PFSK-1 (cell line): ENCODE measurements around the gene FBXO21.

Source experiments
- FOXP2 ChIP-seq: optimal IDR thresholded peaks from 2 replicates; pipeline ENCODE3; 2011; ENCODE audit warnings: borderline replicate concordance, control low read depth, inconsistent platforms; ENCODE audit not compliant: insufficient read depth; ENCODE audit errors: extremely low read length, extremely low read depth
- POLR2AphosphoS5 ChIP-seq: IDR thresholded peaks from 2 replicates; pipeline ENCODE4 v1.6.1; 2012; ENCODE audit warnings: low read depth, mild to moderate bottlenecking, control low read depth, low read length, moderate library complexity
- REST ChIP-seq, 2 experiments: IDR thresholded peaks; 2 replicates each; pipeline versions ENCODE4 v1.6.1 to v1.8.0; 2011 to 2012; ENCODE audit warnings: low read depth in 2 of 2, low read length in 2 of 2, control low read depth in 1 of 2, inconsistent platforms in 1 of 2, mild to moderate bottlenecking in 1 of 2, moderate library complexity in 1 of 2; ENCODE audit not compliant: insufficient read depth in 1 of 2
- SIN3A ChIP-seq: IDR thresholded peaks from 2 replicates; pipeline ENCODE4 v1.6.1; 2012; ENCODE audit warnings: mild to moderate bottlenecking, low read length, moderate library complexity, borderline replicate concordance; ENCODE audit not compliant: insufficient read depth
- TAF1 ChIP-seq: IDR thresholded peaks from 2 replicates; pipeline ENCODE4 v1.6.1; 2012; ENCODE audit warnings: low read length, control low read depth, borderline replicate concordance; ENCODE audit not compliant: insufficient read depth

GRCh38 chr12:117114784-117115183 is 75.5 kb downstream of the FBXO21 start:
- TF ChIP-seq REST (IDR thresholded peaks at IDR 0.05; ENCODE audit: insufficient read depth in 1 of 2, low read depth in 2 of 2, low read length in 2 of 2): no peak
- no peak for TF ChIP-seq SIN3A
- no peak for TF ChIP-seq FOXP2
- no peak for TF ChIP-seq TAF1
- TF ChIP-seq POLR2AphosphoS5: no peak
